ENCODE data around the gene TMEM212. TPM values are rescaled to one million over a fixed set of nuclear protein-coding genes. Genes with fewer than 3 reads are reported as not detected.

TMEM212 gene
- total and polyA plus RNA-seq, 4 donors, result 1.5 to 16.5 (median 8.1) TPM

DNA sequence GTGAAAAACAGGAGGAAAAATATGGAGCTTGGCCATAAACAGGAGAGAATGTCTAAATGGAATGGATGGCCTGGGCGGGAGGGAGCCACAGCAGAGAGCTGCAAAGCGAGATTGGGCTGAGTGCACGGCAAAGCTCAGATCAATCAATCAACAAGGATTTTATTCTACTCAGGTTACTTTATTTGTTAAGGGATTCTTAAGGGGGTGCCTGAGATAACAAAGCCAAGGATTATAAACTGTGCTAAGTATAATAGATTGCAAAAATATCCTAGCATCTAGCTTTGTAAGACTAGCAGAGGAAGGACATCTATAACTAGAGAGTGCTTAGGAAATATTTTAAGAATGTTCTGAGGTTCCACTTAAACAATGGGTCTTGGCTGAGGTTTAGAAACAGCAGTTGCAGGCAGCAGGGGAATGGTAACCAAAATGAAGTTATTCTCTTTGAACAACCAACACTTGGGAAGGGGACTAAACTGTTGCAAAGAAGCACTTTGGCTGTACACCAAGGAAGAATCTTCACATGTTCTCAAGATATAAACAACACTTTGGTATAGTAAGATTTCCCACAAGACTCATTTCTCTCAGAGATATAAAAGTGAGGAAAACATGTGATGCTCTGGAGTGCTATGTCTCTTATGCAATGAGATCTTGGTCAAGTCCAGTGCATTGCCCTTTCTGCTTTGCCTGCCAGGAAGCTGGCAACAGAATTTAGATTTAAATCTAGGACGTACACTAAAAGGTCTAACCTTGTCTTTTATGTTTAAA lies 35.5 kb downstream of the TMEM212 start:
- H3K36me3 ChIP-seq (ENCODE audit: control insufficient read depth in 4 of 4, insufficient read depth in 4 of 4, low read length in 4 of 4), result no peaks in the 10 kb centered on the region
- H3K9me3 ChIP-seq (ENCODE audit: control insufficient read depth in 4 of 4, insufficient read depth in 3 of 4, low read length in 3 of 4), result no peaks in the 10 kb centered on the region
- DNase-seq (peak in 2 of 3 donors; percentile 48 to 59), ATAC-seq (ENCODE audit: insufficient read depth, low FRiP score) (no peak)
- H3K4me3 ChIP-seq, result no peak overlapping the region
- TF ChIP-seq, protein P1, sequence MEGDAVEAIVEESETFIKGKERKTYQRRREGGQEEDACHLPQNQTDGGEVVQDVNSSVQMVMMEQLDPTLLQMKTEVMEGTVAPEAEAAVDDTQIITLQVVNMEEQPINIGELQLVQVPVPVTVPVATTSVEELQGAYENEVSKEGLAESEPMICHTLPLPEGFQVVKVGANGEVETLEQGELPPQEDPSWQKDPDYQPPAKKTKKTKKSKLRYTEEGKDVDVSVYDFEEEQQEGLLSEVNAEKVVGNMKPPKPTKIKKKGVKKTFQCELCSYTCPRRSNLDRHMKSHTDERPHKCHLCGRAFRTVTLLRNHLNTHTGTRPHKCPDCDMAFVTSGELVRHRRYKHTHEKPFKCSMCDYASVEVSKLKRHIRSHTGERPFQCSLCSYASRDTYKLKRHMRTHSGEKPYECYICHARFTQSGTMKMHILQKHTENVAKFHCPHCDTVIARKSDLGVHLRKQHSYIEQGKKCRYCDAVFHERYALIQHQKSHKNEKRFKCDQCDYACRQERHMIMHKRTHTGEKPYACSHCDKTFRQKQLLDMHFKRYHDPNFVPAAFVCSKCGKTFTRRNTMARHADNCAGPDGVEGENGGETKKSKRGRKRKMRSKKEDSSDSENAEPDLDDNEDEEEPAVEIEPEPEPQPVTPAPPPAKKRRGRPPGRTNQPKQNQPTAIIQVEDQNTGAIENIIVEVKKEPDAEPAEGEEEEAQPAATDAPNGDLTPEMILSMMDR (IDR thresholded peaks at IDR 0.05; ENCODE audit: control extremely low read depth, extremely low read depth), result no peak
- H3K27me3 ChIP-seq (ENCODE audit: control insufficient read depth in 3 of 3, insufficient read depth in 3 of 3, low read length in 2 of 3), result no peaks in the 10 kb centered on the region
- H3K4me1 ChIP-seq (ENCODE audit: control insufficient read depth in 5 of 5, insufficient read depth in 5 of 5, low read length in 5 of 5), result peaks cover 4 to 25% (median 8%) of the 10 kb centered on the region in 5 donors
- H3K9ac ChIP-seq (ENCODE audit: insufficient read depth in 1 of 2, low read length in 2 of 2), result no peak overlapping the region
- peak overlapping the region in 1 of 2 donors; percentile 47 for H3K27ac ChIP-seq (ENCODE audit: low read depth in 1 of 2, low read length in 1 of 2)
- 50 to 69% methylated on average over 4 of the region's 4 CpGs for WGBS, 2 donors

DNA sequence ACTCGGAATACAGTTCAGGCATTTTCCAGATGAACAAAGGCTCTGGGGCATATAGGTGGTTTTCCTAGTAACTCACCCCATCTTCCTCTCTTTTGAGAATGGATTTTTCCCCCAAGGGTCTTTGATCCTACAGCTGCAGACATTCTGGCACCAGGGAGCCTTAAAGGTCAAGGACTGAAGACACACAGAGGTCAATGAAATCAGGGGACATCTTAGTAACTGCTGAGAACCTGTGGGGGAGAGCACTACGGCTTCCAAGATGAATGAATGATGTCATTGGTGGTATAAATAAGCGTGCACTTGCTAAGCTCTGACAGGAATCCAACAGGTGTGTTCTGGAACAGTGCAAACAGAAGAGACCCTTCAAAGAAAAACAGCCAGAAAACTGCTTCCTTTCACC lies 36.3 kb downstream of the TMEM212 start:
- TF ChIP-seq, protein P1 (IDR thresholded peaks at IDR 0.05; ENCODE audit: control extremely low read depth, extremely low read depth), result no peak
- Histone ChIP-seq H3K36me3 (ENCODE audit: control insufficient read depth in 4 of 4, insufficient read depth in 4 of 4, low read length in 4 of 4) (no peaks in the 10 kb centered on the region), H3K4me1 (ENCODE audit: control insufficient read depth in 5 of 5, insufficient read depth in 5 of 5, low read length in 5 of 5) (peaks cover 4 to 18% (median 7%) of the 10 kb centered on the region in 5 donors), H3K4me3 (no peak overlapping the region), H3K27me3 (ENCODE audit: control insufficient read depth in 3 of 3, insufficient read depth in 3 of 3, low read length in 2 of 3) (no peaks in the 10 kb centered on the region), H3K9me3 (ENCODE audit: control insufficient read depth in 4 of 4, insufficient read depth in 3 of 4, low read length in 3 of 4) (no peaks in the 10 kb centered on the region), H3K27ac (ENCODE audit: low read depth in 1 of 2, low read length in 1 of 2) (no peak overlapping the region), H3K9ac (ENCODE audit: insufficient read depth in 1 of 2, low read length in 2 of 2) (no peak overlapping the region)
- DNase-seq, result no peak
- 85 to 93% methylated on average over 3 of the region's 3 CpGs for WGBS, 2 donors
- ATAC-seq (ENCODE audit: insufficient read depth, low FRiP score), result no peak

GRCh38 chr3:171880101-171880870 lies 37.1 kb downstream of the TMEM212 start:
- peaks cover 0 to 12% (median 7%) of the 10 kb centered on the region in 5 donors for H3K4me1 ChIP-seq (ENCODE audit: control insufficient read depth in 5 of 5, insufficient read depth in 5 of 5, low read length in 5 of 5)
- no peak overlapping the region for H3K4me3 ChIP-seq
- H3K9me3 ChIP-seq (ENCODE audit: control insufficient read depth in 4 of 4, insufficient read depth in 3 of 4, low read length in 3 of 4), result no peaks in the 10 kb centered on the region
- ATAC-seq (ENCODE audit: insufficient read depth, low FRiP score) (no peak), DNase-seq (no peak)
- TF ChIP-seq, protein P1 (IDR thresholded peaks at IDR 0.05; ENCODE audit: control extremely low read depth, extremely low read depth), result no peak
- H3K27me3 ChIP-seq (ENCODE audit: control insufficient read depth in 3 of 3, insufficient read depth in 3 of 3, low read length in 2 of 3), result no peaks in the 10 kb centered on the region
- H3K9ac ChIP-seq (ENCODE audit: insufficient read depth in 1 of 2, low read length in 2 of 2), result no peak overlapping the region
- no peak overlapping the region for H3K27ac ChIP-seq (ENCODE audit: low read depth in 1 of 2, low read length in 1 of 2)
- WGBS, 2 donors, result 93 to 96% methylated on average over 4 of the region's 4 CpGs
- no peaks in the 10 kb centered on the region for H3K36me3 ChIP-seq (ENCODE audit: control insufficient read depth in 4 of 4, insufficient read depth in 4 of 4, low read length in 4 of 4)
